HepG2 (cell line): ENCODE data around the gene PNP. TPM values are rescaled to one million over a fixed set of nuclear protein-coding genes. Genes with fewer than 3 reads are reported as not detected.

ENCODE experiments used
- ATAC-seq: fragments of 200-7000 bp; cut with Tn5 transposase; 3 replicates; pipeline ENCODE4 v1.9.1; 2020; ENCODE audit warnings: mild to moderate bottlenecking, moderate library complexity
- BruUV-seq: library from RNA; stranded (reverse); fragments of 400-500 nt; replicated peaks from 2 replicates; lab custom pipeline; 2021; lab: Mats Ljungman, UMichigan
- CTCF ChIA-PET: fragments of 300-600 bp; formaldehyde crosslinking; extraction: SDS; loops from one replicate; lab custom pipeline; 2021; ENCODE audit warnings: low total read pairs, inconsistent platforms, low intra/inter-chr PET ratio; lab: Yijun Ruan, JAX
- POLR2A ChIA-PET: fragments of 350-600 bp; sonication (Branson Sonifier 250); formaldehyde crosslinking; loops from one replicate; lab custom pipeline; 2020; ENCODE audit warnings: antibody characterized with exemption, inconsistent platforms; lab: Yijun Ruan, JAX
- DNase-seq: peaks from one replicate; pipeline ENCODE4 v3.0.0-alpha.2; 2015; ENCODE audit warnings: low spot score
- FAIRE-seq: peaks from 3 replicates; lab custom pipeline; 2011; peaks lifted over from hg19 to GRCh38; lab: Jason Lieb, UNC
- H2AFZ ChIP-seq: one replicate; pipeline ENCODE4 v1.6.1; 2011; ENCODE audit warnings: low read length, inconsistent platforms
- H3K27ac ChIP-seq: fragments of 300-600 bp; 3 replicates; pipeline ENCODE4 v1.8.0; 2011; ENCODE audit warnings: mixed run types, mild to moderate bottlenecking, mixed read lengths, low read length, inconsistent platforms; ENCODE audit not compliant: insufficient read depth; ENCODE audit errors: extremely low read length
- H3K27me3 ChIP-seq, 2 experiments: fragments of 200-600 bp in 1 of 2; 2 replicates in 1 of 2; 3 replicates in 1 of 2; pipeline versions ENCODE4 v1.6.0 to v1.8.0; 2011; ENCODE audit warnings: low read length in 2 of 2, mild to moderate bottlenecking in 2 of 2, moderate library complexity in 2 of 2, inconsistent platforms in 1 of 2; ENCODE audit not compliant: insufficient read depth in 2 of 2, control insufficient read depth in 1 of 2
- H3K36me3 ChIP-seq, 2 experiments: fragments of 200-600 bp in 1 of 2; replicated peaks in 1 of 2; 2 replicates in 1 of 2; 3 replicates in 1 of 2; pipeline versions ENCODE4 v1.5.1 to v1.8.0; 2011; ENCODE audit warnings: low read length in 2 of 2, inconsistent platforms in 1 of 2; ENCODE audit not compliant: insufficient read depth in 2 of 2, control insufficient read depth in 1 of 2
- H3K4me1 ChIP-seq: 2 replicates; pipeline ENCODE4 v1.5.1; 2012; ENCODE audit warnings: low read length, inconsistent platforms; ENCODE audit not compliant: insufficient read depth
- H3K4me2 ChIP-seq: 2 replicates; pipeline ENCODE4 v1.6.0; 2011; ENCODE audit warnings: low read depth, low read length, inconsistent platforms
- H3K4me3 ChIP-seq, 3 experiments: fragments of 200-600 bp in 1 of 3; sonication (generic), shearing (Covaris generic) in 1 of 3; replicated peaks in 1 of 3; 2 replicates each; pipeline ENCODE4 v1.5.1; 2011 to 2016; ENCODE audit warnings: low read length in 3 of 3, inconsistent platforms in 2 of 3, low read depth in 2 of 3, mild to moderate bottlenecking in 2 of 3, control low read depth in 1 of 3, mixed read lengths in 1 of 3; ENCODE audit not compliant: insufficient read depth in 1 of 3
- H3K79me2 ChIP-seq: one replicate; pipeline ENCODE4 v1.6.1; 2011; ENCODE audit warnings: low read length, inconsistent platforms; ENCODE audit not compliant: insufficient read depth
- H3K9ac ChIP-seq: 2 replicates; pipeline ENCODE4 v1.6.0; 2011; ENCODE audit warnings: mild to moderate bottlenecking, low read depth, low read length, inconsistent platforms; ENCODE audit not compliant: insufficient read depth
- H3K9me3 ChIP-seq: 2 replicates; pipeline ENCODE4 v1.5.1; 2012; ENCODE audit warnings: mild to moderate bottlenecking, low read length
- H4K20me1 ChIP-seq: 2 replicates; pipeline ENCODE4 v1.6.0; 2011; ENCODE audit warnings: inconsistent platforms, mild to moderate bottlenecking, low read length, moderate library complexity; ENCODE audit not compliant: insufficient read depth
- CEBPB ChIP-seq: IDR thresholded peaks from 2 replicates; pipeline ENCODE4 v1.6.1; 2011; ENCODE audit warnings: low read depth, low read length, improper control_type of control experiment, borderline replicate concordance
- MATR3 ChIP-seq: sonication (generic); formaldehyde crosslinking; IDR thresholded peaks from 2 replicates; pipeline ENCODE4 v1.4.0; 2020; ENCODE audit warnings: missing genetic modification reagents
- MAZ ChIP-seq, 2 experiments: sonication (generic) in 1 of 2; formaldehyde crosslinking in 1 of 2; IDR thresholded peaks; 2 replicates each; pipeline versions ENCODE4 v1.5.0 to v1.6.1; 2012 to 2020; ENCODE audit warnings: low read depth in 2 of 2, mild to moderate bottlenecking in 2 of 2, borderline replicate concordance in 1 of 2, improper control_type of control experiment in 1 of 2, low read length in 1 of 2, missing genetic modification reagents in 1 of 2, moderate library complexity in 1 of 2
- MTF2 ChIP-seq: sonication (generic); formaldehyde crosslinking; IDR thresholded peaks from 2 replicates; pipeline ENCODE4 v1.5.0; 2020; ENCODE audit warnings: missing genetic modification reagents, borderline replicate concordance
- NFYC ChIP-seq: IDR thresholded peaks from 2 replicates; pipeline ENCODE4 v1.6.1; 2016; ENCODE audit warnings: missing genetic modification reagents, missing compliant biosample characterization
- ZNF10 ChIP-seq: sonication (generic); formaldehyde crosslinking; IDR thresholded peaks from 2 replicates; pipeline ENCODE4 v1.4.0; 2020; ENCODE audit warnings: mild to moderate bottlenecking, low read depth, missing genetic modification reagents, borderline replicate concordance
- ZNF343 ChIP-seq: sonication (generic); formaldehyde crosslinking; IDR thresholded peaks from 2 replicates; pipeline ENCODE4 v1.4.0; 2020; ENCODE audit warnings: mild to moderate bottlenecking, missing genetic modification reagents
- ZNF644 ChIP-seq: IDR thresholded peaks from 2 replicates; pipeline ENCODE4 v1.6.1; 2016; ENCODE audit warnings: low read depth
- ZNF652 ChIP-seq: IDR thresholded peaks from 2 replicates; pipeline ENCODE4 v1.6.1; 2016; ENCODE audit warnings: low read depth, borderline replicate concordance
- ZNF790 ChIP-seq: sonication (generic); formaldehyde crosslinking; IDR thresholded peaks from 2 replicates; pipeline ENCODE4 v1.8.0; 2022; ENCODE audit warnings: missing genetic modification reagents, mild to moderate bottlenecking, borderline replicate concordance
- ZNF883 ChIP-seq: sonication (generic); formaldehyde crosslinking; IDR thresholded peaks from 2 replicates; pipeline ENCODE4 v1.5.1; 2020; ENCODE audit warnings: mild to moderate bottlenecking, missing genetic modification reagents; ENCODE audit errors: not compliant biosample characterization
- WGBS: methylation state at CpG from one replicate; pipeline ENCODE4 v1.1.6; 2017; ENCODE audit warnings: low lambda C conversion rate; 5-methylcytosine and 5-hydroxymethylcytosine counted together
- in situ Hi-C: cut with HindIII; loops from 2 replicates; pipeline ENCODE4 v1.10.0; 2017; ENCODE audit warnings: low pct_unique_long_range_greater_than_20kb; ENCODE audit not compliant: extremely low pct_ligation_motif_present
- intact Hi-C: fragments of 100-400 bp; cut with micrococcal nuclease; formaldehyde crosslinking; loops from one replicate; pipeline ENCODE4 v1.10.0; 2022; ENCODE audit not compliant: unreplicated experiment
- polyA plus RNA-seq, 8 experiments: library from polyadenylated mRNA; depleted of rRNA in 3 of 8; stranded (reverse) in 7 of 8; unstranded in 1 of 8; fragments of >200 nt; fragmentation: Illumina TruSeq in 4 of 8; extraction: Trizol in 4 of 8; gene quantifications; 2 replicates each; pipeline versions ENCODE4 v1.2.1 to v1.2.3, GENCODE V29; 2011 to 2016; ENCODE audit warnings: low read depth in 4 of 8, missing spikeins in 1 of 8, mixed read lengths in 1 of 8; ENCODE audit not compliant: insufficient read depth in 1 of 8
- total RNA-seq, 5 experiments: library from RNA; depleted of rRNA; stranded (reverse); fragments of >200 nt; fragmentation: Illumina TruSeq; extraction: Trizol; gene quantifications; 2 replicates each; pipeline ENCODE4 v1.2.3, GENCODE V29; 2016; ENCODE audit warnings: low read depth in 1 of 5
- TF ChIP-seq, protein P1 (sequence below): sonication (generic); formaldehyde crosslinking; IDR thresholded peaks from 2 replicates; pipeline ENCODE4 v1.4.0; 2020; ENCODE audit warnings: missing genetic modification reagents, low read depth, mild to moderate bottlenecking, borderline replicate concordance
- TF ChIP-seq, protein P2 (sequence below): sonication (generic); formaldehyde crosslinking; IDR thresholded peaks from 2 replicates; pipeline ENCODE4 v1.5.0; 2020; ENCODE audit warnings: mild to moderate bottlenecking, missing genetic modification reagents, borderline replicate concordance
- TF ChIP-seq, protein P3 (sequence below): sonication (generic); formaldehyde crosslinking; IDR thresholded peaks from 2 replicates; pipeline ENCODE4 v1.5.1; 2020; ENCODE audit warnings: mild to moderate bottlenecking, missing genetic modification reagents

PNP gene
- total and polyA plus RNA-seq, 2 of the 13 experiments (the other 11 are each of a cell fraction or from before 2014, with no cell fraction given): 45.4 to 74.8 TPM

DNA sequence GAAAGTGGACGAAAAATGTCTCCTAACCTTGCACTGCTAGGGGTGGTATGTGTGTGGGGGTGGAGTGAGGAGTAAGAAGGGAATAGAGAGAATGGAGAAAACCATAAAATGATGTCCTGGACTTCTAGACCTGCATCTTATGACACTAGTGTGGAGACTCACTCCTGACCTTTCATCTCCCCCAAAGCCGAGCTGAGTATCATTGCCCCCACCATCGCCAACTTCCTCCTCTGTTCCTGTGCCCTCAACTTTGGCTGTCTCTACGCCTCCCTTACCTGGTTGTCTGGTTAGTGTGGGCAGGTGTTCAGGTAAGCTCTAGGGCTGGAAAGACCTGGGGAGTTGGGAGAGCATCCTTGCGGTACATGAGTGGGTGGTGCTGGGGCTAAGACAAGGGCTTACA, 28.7 kb upstream of the PNP start:
- Histone ChIP-seq H3K79me2 (no peaks in the 10 kb centered on the region), H3K27ac (no peak overlapping the region), H3K4me1 (peaks cover 18% of the 10 kb centered on the region), H3K4me2 (no peak overlapping the region), H3K36me3 (0 out of 5 replicates have a peak, but pooled peaks cover 0 to 2% of the 10 kb centered on the region in 2 experiments), H3K27me3 (peaks cover 1 to 9% of the 10 kb centered on the region in 2 experiments; a peak in 2 of 5 replicates), H3K4me3 (no peak overlapping the region), H2AFZ (no peak overlapping the region), H3K9ac (no peak overlapping the region), H3K9me3 (no peaks in the 10 kb centered on the region), H4K20me1 (no peaks in the 10 kb centered on the region)
- ATAC-seq (no peak), FAIRE-seq (no peak), DNase-seq (no peak)
- POLR2A ChIA-PET: interaction anchor here (1.3 kb wide), 1 partner anchor 15 kb away, joined by 4 read pairs; the partner anchor contains the start of gene APEX1
- 69% methylated on average over 4 of the region's 5 CpGs for WGBS
- intact Hi-C loops: no loop called here
- CTCF ChIA-PET: no interaction called here
- in situ Hi-C loops: no loop called here
- BruUV-seq: no TSS peak
- TF ChIP-seq NFYC (CRISPR knock-in tag): no peak
- no peak for TF ChIP-seq CEBPB
- no peak for TF ChIP-seq ZNF883
- TF ChIP-seq MATR3 (CRISPR knock-in tag): no peak
- no peak for TF ChIP-seq ZNF10
- no peak for TF ChIP-seq ZNF652
- no peak for TF ChIP-seq ZNF644 (CRISPR knock-in tag)
- TF ChIP-seq, protein P1, sequence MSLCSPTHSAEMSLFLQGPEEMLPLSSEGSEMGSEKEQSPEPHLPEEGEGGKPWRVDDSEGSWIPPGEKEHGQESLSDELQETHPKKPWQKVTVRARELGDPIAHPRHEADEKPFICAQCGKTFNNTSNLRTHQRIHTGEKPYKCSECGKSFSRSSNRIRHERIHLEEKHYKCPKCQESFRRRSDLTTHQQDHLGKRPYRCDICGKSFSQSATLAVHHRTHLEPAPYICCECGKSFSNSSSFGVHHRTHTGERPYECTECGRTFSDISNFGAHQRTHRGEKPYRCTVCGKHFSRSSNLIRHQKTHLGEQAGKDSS (CRISPR knock-in tag): no peak
- no peak for TF ChIP-seq MTF2 (CRISPR knock-in tag)
- TF ChIP-seq, protein P2, sequence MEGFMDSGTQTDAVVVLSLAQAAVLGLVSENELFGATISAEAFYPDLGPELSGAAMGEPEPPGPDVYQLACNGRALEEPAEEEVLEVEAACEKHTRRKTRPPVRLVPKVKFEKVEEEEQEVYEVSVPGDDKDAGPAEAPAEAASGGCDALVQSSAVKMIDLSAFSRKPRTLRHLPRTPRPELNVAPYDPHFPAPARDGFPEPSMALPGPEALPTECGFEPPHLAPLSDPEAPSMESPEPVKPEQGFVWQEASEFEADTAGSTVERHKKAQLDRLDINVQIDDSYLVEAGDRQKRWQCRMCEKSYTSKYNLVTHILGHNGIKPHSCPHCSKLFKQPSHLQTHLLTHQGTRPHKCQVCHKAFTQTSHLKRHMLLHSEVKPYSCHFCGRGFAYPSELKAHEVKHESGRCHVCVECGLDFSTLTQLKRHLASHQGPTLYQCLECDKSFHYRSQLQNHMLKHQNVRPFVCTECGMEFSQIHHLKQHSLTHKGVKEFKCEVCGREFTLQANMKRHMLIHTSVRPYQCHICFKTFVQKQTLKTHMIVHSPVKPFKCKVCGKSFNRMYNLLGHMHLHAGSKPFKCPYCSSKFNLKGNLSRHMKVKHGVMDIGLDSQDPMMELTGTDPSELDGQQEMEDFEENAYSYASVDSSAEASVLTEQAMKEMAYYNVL: no peak
- TF ChIP-seq, protein P3, sequence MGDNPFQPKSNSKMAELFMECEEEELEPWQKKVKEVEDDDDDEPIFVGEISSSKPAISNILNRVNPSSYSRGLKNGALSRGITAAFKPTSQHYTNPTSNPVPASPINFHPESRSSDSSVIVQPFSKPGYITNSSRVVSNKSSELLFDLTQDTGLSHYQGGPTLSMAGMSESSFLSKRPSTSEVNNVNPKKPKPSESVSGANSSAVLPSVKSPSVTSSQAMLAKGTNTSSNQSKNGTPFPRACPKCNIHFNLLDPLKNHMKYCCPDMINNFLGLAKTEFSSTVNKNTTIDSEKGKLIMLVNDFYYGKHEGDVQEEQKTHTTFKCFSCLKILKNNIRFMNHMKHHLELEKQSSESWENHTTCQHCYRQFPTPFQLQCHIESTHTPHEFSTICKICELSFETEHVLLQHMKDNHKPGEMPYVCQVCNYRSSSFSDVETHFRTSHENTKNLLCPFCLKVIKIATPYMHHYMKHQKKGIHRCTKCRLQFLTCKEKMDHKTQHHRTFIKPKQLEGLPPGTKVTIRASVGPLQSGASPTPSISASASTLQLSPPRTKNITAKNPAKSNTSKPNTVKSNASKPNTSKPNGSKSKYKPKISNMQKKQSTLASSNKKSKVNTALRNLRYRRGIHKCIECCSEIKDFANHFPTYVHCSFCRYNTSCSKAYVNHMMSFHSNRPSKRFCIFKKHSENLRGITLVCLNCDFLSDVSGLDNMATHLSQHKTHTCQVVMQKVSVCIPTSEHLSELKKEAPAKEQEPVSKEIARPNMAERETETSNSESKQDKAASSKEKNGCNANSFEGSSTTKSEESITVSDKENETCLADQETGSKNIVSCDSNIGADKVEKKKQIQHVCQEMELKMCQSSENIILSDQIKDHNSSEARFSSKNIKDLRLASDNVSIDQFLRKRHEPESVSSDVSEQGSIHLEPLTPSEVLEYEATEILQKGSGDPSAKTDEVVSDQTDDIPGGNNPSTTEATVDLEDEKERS (CRISPR knock-in tag): no peak
- TF ChIP-seq ZNF790 (CRISPR knock-in tag): no peak
- TF ChIP-seq MAZ (IDR thresholded peaks at IDR 0.05; ENCODE audit: borderline replicate concordance, low read depth, low read length): no peak
- TF ChIP-seq MAZ (CRISPR knock-in tag; IDR thresholded peaks at IDR 0.05; ENCODE audit: low read depth): no peak
- TF ChIP-seq ZNF343 (CRISPR knock-in tag): no peak
